Inflammatory macrophage (primary cell): ENCODE data around the gene SSC5D.
A peak's percentile ranks its signal among the peaks of the same experiment; 100 is the strongest.

Experiments used
- DNase-seq, 2 donors: peaks; one replicate each; pipeline ENCODE4 v3.0.0-alpha.2; 2020 to 2022

The SSC5D gene

DNA sequence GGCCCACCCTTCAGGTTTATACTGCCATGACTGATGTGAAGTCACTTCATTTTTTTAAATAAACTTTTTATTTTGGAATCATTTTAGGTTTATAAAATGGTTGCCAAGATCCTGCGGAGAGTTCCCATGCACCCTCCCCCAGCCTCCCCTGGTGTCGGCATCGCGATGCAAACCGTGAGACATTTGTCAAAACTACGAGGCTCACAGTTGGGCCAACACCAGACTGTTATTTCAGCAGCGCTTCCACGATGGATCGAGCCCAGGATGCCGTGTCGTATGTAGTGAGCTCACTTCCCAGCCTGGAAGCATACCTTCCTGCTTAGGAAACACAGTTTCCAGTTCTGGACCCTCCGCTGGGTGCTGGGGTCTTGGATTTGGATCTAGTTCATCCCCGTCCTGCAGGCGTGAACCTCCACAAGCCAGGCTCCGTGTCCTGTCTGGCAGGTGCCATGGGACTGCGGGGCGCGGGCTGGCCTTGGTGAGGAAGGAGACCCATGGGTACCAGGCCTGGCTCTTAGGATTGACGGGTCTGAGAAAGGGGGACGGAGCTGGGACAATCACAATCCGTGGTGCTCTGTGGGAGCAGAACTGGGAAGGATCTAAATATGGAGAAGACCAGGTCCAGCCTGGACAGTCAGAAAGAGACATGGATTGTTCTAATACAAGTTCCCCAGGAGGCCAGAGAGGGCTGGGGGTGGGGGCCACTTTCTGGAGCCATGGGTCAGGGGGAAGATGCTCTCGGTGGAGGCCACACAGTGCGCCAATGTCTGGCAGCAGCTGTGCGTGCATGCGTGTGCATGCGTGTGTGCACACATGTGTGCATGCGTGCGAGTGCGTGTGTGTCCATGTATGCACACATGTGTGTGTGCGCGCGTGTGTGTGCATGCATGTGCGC, 51.1 kb downstream of the SSC5D start:
- DNase-seq, result no peak

DNA sequence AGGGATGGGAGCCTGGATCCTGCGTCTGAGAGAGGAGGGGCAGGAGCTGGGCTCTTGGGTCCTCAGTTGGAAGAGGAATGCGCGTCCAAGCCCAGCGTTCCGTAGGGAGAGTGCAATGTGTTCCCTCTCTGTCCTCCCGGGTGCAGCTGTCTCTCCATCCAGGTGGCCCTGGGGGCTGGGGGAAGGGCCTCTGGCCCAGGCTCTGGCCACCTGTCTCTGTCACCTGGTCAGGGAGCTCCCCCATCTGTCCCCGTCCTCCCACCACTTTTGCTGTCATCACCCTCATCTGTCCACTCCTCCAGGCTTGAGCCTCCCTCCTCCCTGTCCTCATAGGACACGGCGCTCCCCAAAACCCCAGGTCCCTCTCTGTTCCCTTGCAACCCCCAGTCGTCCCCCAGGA, 52.4 kb downstream of the SSC5D start:
- no peak for DNase-seq

DNA sequence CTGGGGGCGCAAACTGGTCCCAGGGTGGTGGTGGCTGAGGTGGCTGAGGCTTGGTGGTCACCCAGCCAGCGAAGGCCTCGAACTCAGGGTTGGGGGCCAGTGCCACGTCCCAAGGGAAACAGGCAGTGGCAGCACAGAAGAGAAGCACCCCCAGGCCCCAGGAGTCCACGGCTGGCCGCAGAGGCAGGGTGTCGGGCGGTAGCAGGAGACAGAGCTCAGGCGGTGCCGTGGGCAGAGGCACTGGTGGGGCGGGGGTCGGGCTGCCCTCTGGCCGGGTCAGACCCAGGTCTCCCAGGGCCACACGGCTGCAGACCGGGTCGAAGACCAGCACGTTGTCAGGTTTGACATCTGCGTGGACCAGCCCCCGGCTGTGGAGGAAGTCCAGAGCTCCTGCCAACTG, 52.9 kb downstream of the SSC5D start:
- no peak for DNase-seq

DNA sequence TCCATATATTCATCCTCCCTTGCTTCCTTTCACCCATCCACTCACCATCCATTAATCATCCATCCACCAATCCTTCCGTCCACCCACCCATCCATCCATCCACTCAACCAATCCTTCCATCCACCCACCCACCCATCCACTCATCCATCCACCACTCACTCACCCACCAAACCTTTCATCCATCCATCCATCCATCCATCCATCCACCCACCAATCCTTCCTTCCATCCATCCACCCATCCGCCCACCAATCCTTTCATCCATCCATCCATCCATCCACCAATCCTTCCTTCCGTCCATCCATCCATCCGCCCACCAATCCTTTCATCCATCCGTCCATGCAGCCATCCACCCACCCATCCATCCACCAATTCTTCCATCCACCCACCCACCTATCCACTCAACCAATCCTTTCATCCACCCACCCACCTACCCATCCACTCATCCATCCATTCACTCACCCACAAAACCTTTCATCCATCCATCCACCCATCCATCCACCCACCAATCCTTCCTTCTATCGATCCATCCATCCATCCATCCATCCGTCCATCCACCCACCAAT, 54.1 kb downstream of the SSC5D start:
- DNase-seq, result no peak

DNA sequence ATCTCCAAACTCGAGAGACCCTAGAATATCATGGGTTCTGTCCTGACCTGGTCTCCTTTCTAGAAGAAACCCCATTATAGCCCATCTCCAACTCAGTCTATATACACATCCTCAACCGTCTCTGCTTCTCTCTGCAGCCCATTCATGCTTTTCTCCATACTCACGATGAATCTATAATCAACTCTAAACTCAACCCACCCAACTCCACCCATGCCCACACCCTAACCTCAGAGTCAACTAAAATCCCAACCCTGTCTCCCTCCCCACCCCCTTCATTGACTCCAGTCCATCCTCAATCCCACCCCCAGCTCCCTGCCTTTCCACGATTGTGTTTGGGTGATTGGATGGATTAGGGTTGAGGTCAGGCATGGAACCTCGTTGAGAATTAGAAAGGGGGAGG, 55.3 kb downstream of the SSC5D start:
- DNase-seq, result no peak

DNA sequence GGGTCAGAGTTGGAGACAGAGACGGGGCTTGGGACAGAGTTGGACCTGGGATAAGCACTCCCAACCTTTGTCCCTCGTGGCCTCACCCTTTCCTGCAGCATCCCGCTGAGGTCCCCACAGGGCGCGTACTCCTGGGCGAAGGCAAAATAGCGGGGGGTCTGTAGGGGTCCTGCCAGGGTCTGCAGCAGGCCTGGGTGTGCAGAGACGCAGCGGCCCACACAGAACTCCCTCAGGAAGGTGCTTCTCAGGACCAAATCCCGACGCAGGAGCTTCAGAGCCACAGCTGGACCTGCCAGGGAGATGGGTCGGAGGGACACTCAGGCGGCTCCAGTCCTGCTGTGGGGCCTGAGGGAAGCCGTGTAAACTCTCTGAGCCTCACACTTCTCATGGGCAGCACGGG, 55.8 kb downstream of the SSC5D start:
- no peak for DNase-seq

DNA sequence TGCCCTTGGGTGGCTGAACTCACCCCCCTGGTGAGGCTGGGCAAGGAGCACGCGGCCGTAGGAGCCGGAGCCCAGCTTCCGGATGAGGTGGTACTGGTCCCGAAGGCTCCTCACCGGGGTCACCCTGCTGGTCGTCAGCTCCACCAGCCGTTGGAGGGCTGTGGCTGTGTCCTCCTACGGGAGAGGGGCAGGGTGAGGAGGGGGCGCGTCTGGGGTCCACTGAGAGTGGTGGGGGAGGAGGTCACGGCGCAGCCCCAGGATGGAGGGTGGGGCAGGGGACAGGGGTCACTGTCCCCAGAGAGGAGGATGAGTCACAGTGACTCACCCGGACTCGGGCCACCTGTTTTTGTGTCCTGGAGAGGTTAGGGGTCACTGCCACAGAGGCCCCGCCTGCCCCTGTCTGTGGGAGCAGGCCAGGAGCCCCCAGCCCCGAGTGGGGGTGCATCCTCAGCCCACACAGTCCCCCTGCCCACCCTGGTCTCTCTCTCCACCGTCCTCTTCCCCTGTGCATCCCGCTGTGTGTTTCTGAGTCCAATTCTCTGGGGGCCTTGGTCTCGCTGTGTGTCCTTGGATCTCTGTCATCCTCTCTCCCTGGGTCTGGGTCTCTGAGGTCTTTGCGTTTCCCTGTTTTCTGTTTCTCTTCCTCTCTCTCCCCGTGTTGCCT, 56.7 kb downstream of the SSC5D start:
- DNase-seq, result no peak

DNA sequence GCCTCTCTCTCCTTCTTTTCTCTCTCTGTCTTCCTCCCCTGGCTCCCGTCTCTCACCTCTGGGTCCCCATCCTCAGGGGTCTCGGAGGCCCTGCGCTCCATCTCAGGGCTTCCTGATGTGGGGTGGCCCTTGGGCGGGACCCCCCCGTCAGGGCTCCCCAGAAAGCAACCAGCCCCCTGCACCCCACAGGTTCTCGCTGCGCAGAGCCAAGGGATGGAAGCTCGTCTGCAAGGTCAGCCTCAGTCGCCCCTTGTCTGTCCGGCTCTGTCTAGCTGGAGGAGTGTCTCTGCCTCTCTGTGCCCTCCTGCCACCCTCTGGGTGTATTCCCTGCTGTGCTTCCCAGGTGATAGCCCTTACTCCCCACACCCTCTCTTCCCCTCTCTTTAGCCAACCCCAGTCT, 57.2 kb downstream of the SSC5D start, which contains the start of gene SBK3:
Gene SBK3 (minus strand): TSS at position 101 of the 400 bp plus-strand sequence. CDS start 0 bp downstream, at position 101.
- DNase-seq, result no peak

DNA sequence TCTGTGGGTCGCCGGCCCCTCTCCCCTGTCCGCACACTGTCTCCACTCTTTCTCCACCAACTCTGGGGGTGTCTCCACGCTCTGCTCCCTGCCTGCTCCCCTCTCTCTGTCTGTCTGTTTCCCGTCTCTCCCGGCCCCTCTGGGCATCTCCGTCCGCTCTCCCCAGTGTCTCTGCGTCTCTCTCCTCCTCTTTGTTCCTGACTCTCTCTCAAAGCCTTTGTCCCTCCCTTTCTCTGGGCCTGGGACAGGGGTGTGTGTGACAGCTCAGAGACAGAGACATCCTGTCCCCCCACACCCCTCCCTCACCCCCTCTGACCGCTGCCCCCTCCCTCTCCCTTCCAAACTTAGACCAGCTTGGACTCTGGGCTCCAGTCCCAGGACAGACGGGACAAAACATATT, 57.8 kb downstream of the SSC5D start:
- DNase-seq, result no peak

DNA sequence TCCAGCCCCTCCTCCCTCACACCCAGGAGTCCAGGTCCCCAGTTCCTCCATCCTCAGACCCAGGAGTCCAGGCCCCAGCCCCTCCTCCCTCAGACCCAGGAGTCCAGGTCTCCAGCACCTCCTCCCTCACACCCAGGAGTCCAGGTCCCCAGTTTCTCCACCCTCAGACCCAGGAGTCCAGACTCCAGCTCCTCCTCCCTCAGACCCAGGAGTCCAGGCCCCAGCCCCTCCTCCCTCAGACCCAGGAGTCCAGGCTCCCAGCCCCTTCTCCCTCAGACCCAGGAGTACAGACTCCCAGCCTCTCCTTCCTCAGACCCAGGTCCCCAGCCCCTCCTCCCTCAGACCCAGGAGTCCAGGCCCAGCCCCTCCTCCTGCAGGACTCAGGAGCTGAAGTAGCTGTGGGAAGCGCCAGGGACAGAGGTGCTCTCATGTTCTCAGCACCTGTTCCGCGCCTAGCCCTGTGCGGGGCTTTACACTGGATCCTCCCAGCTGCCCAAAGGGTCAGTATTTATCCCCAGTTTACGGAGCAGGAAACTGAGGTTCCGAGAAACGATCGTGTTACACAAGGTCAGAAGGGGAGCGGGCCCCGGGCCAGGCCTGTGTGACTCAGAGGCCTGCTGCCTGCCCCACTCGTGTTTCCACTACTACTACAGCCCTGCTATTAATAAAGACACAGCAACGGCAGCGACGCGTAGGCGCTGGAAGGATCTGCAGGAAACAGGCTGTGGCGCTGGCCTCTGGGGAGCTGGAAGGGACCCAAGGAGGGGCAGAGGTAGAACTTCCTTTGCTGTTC, 58.8 kb downstream of the SSC5D start:
- peak; percentile 95 to 98 for DNase-seq

DNA sequence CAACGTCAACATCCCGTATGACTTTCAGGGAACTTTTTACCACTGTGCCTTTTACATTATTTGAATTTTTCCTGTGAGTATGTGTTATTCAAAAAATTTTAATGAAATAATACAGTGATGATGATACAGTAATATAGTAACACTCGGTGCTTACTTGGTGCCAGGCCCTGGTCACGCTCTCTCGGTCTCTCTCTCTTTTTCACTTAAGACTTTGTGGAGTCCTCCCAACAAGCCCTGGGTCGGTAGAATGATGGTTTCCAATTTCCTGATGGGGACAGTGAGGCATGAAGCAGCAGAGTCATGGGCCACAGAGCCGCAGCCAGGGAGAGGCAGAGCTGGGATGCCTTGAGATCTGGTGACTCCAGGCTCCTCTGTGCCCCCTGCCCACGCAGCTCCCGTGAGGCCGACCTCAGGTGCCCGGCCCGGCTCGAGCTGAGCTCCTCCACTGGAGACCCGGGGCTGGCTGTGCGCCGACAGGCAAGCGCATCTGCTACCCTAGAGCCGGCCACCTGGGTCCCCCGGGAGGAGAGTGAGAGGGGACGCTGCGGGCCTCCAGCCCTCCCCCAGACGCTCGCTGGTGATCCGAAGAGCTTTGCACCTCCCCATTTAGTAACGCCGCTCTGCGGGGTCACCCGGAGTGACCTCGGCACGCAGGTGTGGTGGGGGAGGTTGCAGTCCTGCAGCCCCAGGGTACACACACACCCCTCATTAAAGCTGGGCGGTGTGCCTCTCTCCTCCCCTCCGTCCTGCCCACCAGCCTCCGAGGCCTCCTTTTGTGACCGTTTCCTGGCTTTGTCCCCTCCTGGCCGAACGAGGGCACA, 61.5 kb downstream of the SSC5D start:
- no peak for DNase-seq

DNA sequence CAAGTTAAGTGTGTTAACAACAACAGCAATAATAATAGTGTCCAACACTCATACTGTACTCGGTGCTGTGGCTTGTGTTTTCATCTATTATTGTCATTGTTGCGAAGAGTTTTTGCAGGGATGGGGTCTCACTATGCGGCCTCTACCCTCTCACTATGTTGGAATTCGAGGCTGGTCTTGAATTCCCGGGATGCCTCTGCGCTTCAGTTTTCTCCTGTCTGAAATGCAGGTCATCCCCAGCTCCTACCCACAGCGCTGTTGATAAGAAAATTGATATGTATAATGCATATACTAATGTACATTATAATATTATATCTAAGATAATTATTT, 62.0 kb downstream of the SSC5D start:
- no peak for DNase-seq

DNA sequence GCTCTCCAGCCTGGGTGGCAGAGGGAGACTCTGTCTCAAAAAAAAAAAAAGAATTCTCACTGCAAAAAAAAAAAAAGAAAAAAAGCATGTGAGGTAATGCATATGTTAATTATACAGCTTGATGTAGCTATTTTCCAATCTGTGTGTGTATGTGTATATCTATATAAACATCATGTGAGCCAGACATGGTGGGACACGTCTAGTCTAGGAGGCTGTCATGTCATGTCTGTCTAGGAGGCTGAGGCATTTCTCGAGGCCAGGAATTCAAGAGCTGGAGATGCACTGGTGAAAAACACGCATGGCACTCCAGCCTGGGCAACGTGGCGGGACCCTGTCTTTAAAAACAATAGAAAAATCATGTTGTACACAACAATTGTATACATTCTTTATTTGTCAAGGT, 64.0 kb downstream of the SSC5D start:
- DNase-seq, result no peak

DNA sequence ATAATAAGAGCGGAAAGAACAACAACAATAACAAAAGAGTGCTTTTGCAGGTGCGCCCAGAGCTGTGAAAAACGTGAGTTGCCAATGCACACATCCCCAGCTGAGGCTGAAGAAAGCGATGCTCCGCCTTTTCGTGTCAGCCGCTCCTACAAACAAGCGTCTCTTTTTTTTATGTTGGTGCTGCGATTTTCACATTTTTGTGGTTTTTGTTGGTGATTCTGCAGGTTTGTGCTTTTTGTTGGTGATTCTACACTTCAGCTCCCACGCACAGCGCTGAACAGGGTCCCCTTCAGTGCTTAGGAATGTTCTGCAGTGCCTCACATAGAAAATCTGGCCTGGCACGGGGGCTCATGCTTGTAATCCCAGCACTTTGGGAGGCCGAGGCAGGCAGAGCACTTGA, 64.4 kb downstream of the SSC5D start:
- DNase-seq, result no peak

DNA sequence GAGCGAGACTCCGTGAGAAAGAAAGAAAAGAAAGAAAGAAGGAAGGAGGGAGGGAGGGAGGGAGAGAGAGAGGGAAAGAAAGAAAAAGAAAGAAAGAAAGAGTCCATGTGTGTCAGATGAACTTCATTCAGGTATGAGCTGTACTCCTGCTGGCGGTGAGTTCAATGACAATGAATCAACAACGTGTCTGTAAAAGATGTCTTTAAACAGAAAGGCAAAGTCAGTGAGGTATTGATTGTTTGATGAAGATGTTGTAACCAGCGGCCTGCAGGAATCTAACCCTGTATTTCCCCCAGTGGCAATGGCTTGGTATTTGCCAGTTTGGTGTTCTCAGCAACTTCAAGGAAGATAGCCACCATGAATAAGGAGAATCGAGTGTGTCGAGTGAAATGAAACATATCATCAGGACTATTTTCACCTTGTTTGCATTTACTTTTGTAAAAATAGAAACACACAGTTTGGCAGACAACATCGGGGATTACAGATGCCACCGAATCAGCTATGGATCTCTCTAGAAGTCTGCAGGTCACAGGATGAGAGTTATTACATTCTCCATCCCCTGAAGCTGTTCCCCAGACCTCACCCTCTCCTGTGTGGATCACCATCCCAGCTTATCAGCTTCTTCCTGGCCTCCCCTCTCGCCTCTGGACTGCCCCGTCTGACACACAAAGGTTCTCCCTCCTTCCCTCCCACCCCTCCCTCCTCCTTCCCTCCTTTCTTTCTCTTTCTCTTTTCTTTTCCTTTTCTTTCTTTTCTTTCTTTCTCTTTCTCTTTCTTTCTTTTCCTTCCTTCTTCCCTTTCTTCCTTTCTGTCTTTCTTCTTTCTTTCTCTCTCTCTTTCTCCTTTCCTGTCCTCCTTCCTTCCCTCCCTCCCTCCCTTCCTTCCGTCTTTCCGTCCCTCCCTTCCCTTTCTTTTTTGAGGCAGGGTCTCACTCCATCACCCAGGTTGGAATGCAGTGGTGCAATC, 65.3 kb downstream of the SSC5D start:
- no peak for DNase-seq

DNA sequence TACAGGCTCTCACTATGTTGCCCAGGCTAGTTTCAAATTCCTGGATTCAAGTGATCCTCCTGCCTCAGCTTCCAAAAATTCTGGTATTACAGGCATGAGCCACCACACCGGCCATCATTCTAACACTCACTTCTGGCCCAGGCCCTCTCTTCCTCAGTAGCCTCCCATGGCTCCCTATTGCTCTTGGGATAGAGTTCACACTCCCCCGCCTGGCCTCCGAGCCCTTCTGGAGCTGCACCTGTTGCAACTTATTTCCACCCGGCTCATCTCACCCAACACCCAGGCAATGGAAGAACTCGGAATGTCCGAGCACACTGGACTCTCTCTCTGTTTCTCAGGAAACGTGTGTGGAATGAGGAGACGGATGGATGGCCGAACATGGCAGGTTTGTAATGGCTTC, 66.1 kb downstream of the SSC5D start:
- no peak for DNase-seq

DNA sequence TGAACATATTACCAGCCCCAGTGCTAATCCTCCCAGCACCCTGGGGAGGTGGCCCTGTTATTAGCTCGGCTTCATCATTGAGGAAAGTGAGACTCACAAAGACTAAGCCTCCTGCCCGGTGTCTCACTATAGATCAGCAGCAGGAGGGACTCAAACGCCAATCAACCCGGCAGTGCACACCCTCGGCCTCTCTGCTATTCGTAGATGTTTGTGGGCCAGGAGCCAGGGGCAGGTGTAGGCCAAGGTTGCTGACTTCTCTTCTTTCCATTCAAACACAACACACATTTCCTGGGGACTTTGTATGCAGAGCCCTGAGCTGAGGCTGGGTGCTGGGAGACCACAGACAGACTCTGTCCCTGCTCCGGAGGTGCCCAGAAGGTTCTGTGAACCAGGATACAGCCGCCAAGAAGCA, 66.5 kb downstream of the SSC5D start:
- no peak for DNase-seq

DNA sequence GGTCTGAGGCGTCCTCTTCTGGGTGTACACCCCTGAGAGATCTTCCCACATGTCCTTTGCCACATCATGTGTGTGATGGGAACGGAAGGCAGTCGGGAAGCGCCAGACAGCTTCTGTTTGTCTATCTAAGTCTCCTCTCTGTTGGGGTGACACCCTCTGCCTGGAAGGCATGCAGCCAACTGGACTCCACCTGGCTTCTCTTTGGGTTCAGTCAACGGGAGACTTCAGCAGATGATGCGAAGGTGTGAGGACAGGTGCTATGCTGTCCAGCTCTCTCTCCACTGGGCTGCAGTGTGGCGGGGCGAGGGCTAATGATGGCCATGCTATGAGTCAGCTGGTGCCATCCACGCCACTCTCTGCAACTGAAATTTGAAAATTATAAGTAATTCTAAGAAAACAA, 71.4 kb downstream of the SSC5D start:
- no peak for DNase-seq

DNA sequence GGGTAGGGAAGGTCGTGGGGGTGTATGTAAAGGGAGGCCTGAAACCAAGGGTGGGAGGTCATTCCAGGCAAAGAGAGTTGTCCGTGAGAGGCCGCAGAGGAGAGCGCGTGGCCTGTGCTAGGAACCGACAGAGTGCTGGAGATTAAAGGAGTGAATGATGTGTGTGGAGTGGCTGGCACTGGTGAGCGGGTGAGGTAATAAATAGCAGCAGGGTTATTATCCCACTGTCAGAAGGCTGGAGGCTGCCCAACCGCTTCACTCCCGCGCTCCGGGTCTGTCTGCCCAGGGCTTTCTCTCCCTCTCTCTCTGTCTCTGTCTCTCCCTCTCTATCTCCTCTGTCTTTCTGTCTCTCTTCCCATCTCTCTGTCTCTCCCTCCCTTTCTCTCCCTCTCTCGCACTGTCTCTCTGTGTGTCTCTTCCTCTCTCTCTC, 75.0 kb downstream of the SSC5D start:
- no peak for DNase-seq

DNA sequence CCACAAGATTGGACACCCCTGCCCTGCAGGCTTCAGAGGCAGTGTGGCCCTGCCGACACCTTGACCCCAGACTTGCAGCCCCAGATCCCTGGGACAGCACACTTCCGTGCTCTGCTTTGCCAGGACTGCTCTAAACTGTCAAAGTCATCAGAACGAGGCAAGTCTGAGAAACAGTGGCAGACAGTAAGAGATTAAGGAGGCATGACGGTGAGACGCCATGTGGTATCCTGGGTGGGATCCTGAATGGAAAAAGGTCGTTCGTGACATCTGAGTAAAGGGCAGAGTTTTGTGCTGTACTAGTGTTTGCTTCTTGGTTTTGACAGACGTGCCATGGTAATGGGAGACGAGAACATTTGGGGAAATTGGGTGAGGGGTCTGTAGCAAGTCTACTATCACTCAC, 78.6 kb downstream of the SSC5D start:
- DNase-seq, result no peak
